ENCODE measurements around the gene ABHD16B. TPM values are rescaled to one million over a fixed set of nuclear protein-coding genes. Genes with fewer than 3 reads are reported as not detected.

ABHD16B gene
- total and polyA plus RNA-seq, 2 experiments from 2014 or later: not detected

- no peak for TF ChIP-seq REST (IDR thresholded peaks at IDR 0.05; ENCODE audit: unreplicated experiment)
Measured at GRCh38 chr20:63843222-63843621, 18.1 kb upstream of the ABHD16B start (continued).

- no peak for DNase-seq (ENCODE audit: low spot score)
- Mint-ChIP-seq H3K27me3 (ENCODE audit: insufficient read depth, low read depth, poor library complexity) (peaks cover 15% of the 10 kb centered on the region), H3K27ac (no peak overlapping the region), H3K4me1 (peaks cover 19% of the 10 kb centered on the region), H3K36me3 (ENCODE audit: low read depth) (no peaks in the 10 kb centered on the region), H3K4me3 (no peak overlapping the region), H3K9me3 (no peaks in the 10 kb centered on the region)
- Histone ChIP-seq H3K4me2 (no peak overlapping the region), H3K9me2 (ENCODE audit: insufficient read depth) (no peaks in the 10 kb centered on the region), H4K20me1 (replicated peaks; ENCODE audit: insufficient read depth) (no peaks in the 10 kb centered on the region), H3K27me3 (ENCODE audit: insufficient read depth) (no peaks in the 10 kb centered on the region), H3K79me2 (replicated peaks; ENCODE audit: insufficient read depth) (no peaks in the 10 kb centered on the region), H3F3A (replicated peaks; ENCODE audit: low read depth) (peaks cover 14% of the 10 kb centered on the region), H3K27ac (ENCODE audit: low read depth) (no peak overlapping the region), H3K4me1 (ENCODE audit: insufficient read depth) (peaks cover 34% of the 10 kb centered on the region), H2AFZ (no peak overlapping the region), H3K4me3 (no peak overlapping the region), H3K36me3 (ENCODE audit: insufficient read depth) (no peaks in the 10 kb centered on the region)
- TF ChIP-seq ZNF462 (CRISPR knock-in tag; IDR thresholded peaks at IDR 0.05) (no peak), ZNF114 (CRISPR knock-in tag; IDR thresholded peaks at IDR 0.05) (no peak), NANOG (IDR thresholded peaks at IDR 0.05; ENCODE audit: borderline replicate concordance) (no peak), POLR2AphosphoS5 (IDR thresholded peaks at IDR 0.05; ENCODE audit: low read depth) (no peak), CTCF (conservative IDR thresholded peaks at IDR 0.05; ENCODE audit: low read depth in 2 of 2) (no peak), JUNB (IDR thresholded peaks at IDR 0.05; ENCODE audit: unreplicated experiment) (no peak), STAT1 (IDR thresholded peaks at IDR 0.05; ENCODE audit: unreplicated experiment) (no peak), ZNF331 (CRISPR knock-in tag; IDR thresholded peaks at IDR 0.05; ENCODE audit: low read depth) (no peak), ETS1 (IDR thresholded peaks at IDR 0.05) (no peak), EZH2phosphoT487 (IDR thresholded peaks at IDR 0.05; ENCODE audit: unreplicated experiment) (no peak), CREB1 (CRISPR knock-in tag; IDR thresholded peaks at IDR 0.05; ENCODE audit: low read depth) (no peak)
- ATAC-seq: no peak
Measured at GRCh38 chr20:63843778-63844177, 17.5 kb upstream of the ABHD16B start.
